H9 (cell line): ENCODE measurements around the gene KTN1. TPM values are rescaled to one million over a fixed set of nuclear protein-coding genes. Genes with fewer than 3 reads are reported as not detected.

Source experiments
- DNase-seq: peaks from one replicate; pipeline ENCODE4 v3.0.0-alpha.2; 2017
- H2AFZ ChIP-seq: one replicate; pipeline ENCODE4 v1.6.1; 2013; ENCODE audit warnings: mild to moderate bottlenecking, low read length, control low read depth, moderate library complexity
- H2AK5ac ChIP-seq: 2 replicates; pipeline ENCODE4 v1.6.1; 2013; ENCODE audit warnings: low read length, control low read depth, mixed read lengths; ENCODE audit not compliant: insufficient read length
- H2BK120ac ChIP-seq: one replicate; pipeline ENCODE4 v1.6.1; 2013; ENCODE audit warnings: low read depth, mild to moderate bottlenecking, low read length, control low read depth, inconsistent platforms; ENCODE audit not compliant: poor library complexity, severe bottlenecking
- H2BK12ac ChIP-seq: 2 replicates; pipeline ENCODE4 v1.6.1; 2013; ENCODE audit warnings: low read length, control low read depth, mixed read lengths, low read depth; ENCODE audit not compliant: insufficient read length
- H2BK15ac ChIP-seq: 2 replicates; pipeline ENCODE4 v1.6.1; 2013; ENCODE audit warnings: low read depth, low read length, control low read depth
- H2BK20ac ChIP-seq: one replicate; pipeline ENCODE4 v1.6.1; 2013; ENCODE audit warnings: low read depth, mild to moderate bottlenecking, low read length, control low read depth, inconsistent platforms; ENCODE audit not compliant: poor library complexity, severe bottlenecking
- H2BK5ac ChIP-seq: 2 replicates; pipeline ENCODE4 v1.6.1; 2013; ENCODE audit warnings: low read length, control low read depth, mixed read lengths; ENCODE audit not compliant: insufficient read length
- H3K14ac ChIP-seq: 2 replicates; pipeline ENCODE4 v1.6.1; 2013; ENCODE audit warnings: low read length, control low read depth; ENCODE audit not compliant: insufficient read depth
- H3K18ac ChIP-seq: 2 replicates; pipeline ENCODE4 v1.6.1; 2013; ENCODE audit warnings: low read depth, mild to moderate bottlenecking, mixed read lengths, low read length, control low read depth; ENCODE audit not compliant: insufficient read length
- H3K23ac ChIP-seq: 2 replicates; pipeline ENCODE4 v1.6.1; 2013; ENCODE audit warnings: low read length, control low read depth, mixed read lengths, low read depth; ENCODE audit not compliant: insufficient read length
- H3K23me2 ChIP-seq: 2 replicates; pipeline ENCODE4 v1.6.1; 2013; ENCODE audit warnings: low read depth, mild to moderate bottlenecking, mixed read lengths, low read length, control low read depth; ENCODE audit not compliant: insufficient read length, poor library complexity, severe bottlenecking
- H3K27ac ChIP-seq: 2 replicates; pipeline ENCODE4 v1.5.1; 2013; ENCODE audit warnings: low read length, control low read depth, mixed read lengths, low read depth; ENCODE audit not compliant: insufficient read length
- H3K27me3 ChIP-seq: 2 replicates; pipeline ENCODE4 v1.6.1; 2013; ENCODE audit warnings: low read length, control low read depth, inconsistent platforms; ENCODE audit not compliant: insufficient read depth
- H3K4ac ChIP-seq: 2 replicates; pipeline ENCODE4 v1.6.1; 2013; ENCODE audit warnings: low read depth, mild to moderate bottlenecking, control low read depth, inconsistent platforms, low read length, moderate library complexity
- H3K4me1 ChIP-seq: 2 replicates; pipeline ENCODE4 v1.6.1; 2013; ENCODE audit warnings: low read length, control low read depth, inconsistent platforms; ENCODE audit not compliant: insufficient read depth
- H3K4me2 ChIP-seq: 2 replicates; pipeline ENCODE4 v1.6.1; 2013; ENCODE audit warnings: low read length, control low read depth, mixed read lengths; ENCODE audit not compliant: insufficient read length, insufficient read depth
- H3K56ac ChIP-seq: 2 replicates; pipeline ENCODE4 v1.6.1; 2013; ENCODE audit warnings: low read depth, mild to moderate bottlenecking, mixed read lengths, low read length, control low read depth; ENCODE audit not compliant: insufficient read length
- H3K79me1 ChIP-seq: 2 replicates; pipeline ENCODE4 v1.6.1; 2013; ENCODE audit warnings: low read depth, mild to moderate bottlenecking, moderate library complexity, low read length, control low read depth, inconsistent platforms; ENCODE audit not compliant: insufficient read depth, poor library complexity, severe bottlenecking
- H3K79me2 ChIP-seq: 2 replicates; pipeline ENCODE4 v1.6.1; 2013; ENCODE audit warnings: low read length, control low read depth, inconsistent platforms; ENCODE audit not compliant: insufficient read depth
- H3K9ac ChIP-seq: 2 replicates; pipeline ENCODE4 v1.6.1; 2013; ENCODE audit warnings: low read length, control low read depth, mixed read lengths; ENCODE audit not compliant: insufficient read length; ENCODE audit errors: extremely low read depth
- H3K9me3 ChIP-seq: one replicate; pipeline ENCODE4 v1.6.1; 2013; ENCODE audit warnings: low read depth, low read length, inconsistent platforms; ENCODE audit not compliant: control insufficient read depth
- H3T11ph ChIP-seq: one replicate; pipeline ENCODE4 v1.6.1; 2013; ENCODE audit warnings: mild to moderate bottlenecking, low read length, control low read depth, inconsistent platforms
- H4K20me1 ChIP-seq: one replicate; pipeline ENCODE4 v1.6.1; 2013; ENCODE audit not compliant: control insufficient read depth, insufficient read length, insufficient read depth
- H4K5ac ChIP-seq: 2 replicates; pipeline ENCODE4 v1.6.1; 2013; ENCODE audit warnings: low read depth, mild to moderate bottlenecking, mixed read lengths, low read length, control low read depth; ENCODE audit not compliant: insufficient read length
- H4K8ac ChIP-seq: replicated peaks from 2 replicates; pipeline ENCODE4 v1.6.1; 2013; ENCODE audit warnings: low read length, control low read depth, mixed read lengths, low read depth; ENCODE audit not compliant: insufficient read length
- H4K91ac ChIP-seq: 2 replicates; pipeline ENCODE4 v1.6.1; 2013; ENCODE audit warnings: low read depth, mild to moderate bottlenecking, moderate library complexity, mixed read lengths, low read length, control low read depth; ENCODE audit not compliant: insufficient read length
- H3K27ac Mint-ChIP-seq, 3 experiments: 2 replicates in 2 of 3; 3 replicates in 1 of 3; pipeline ENCODE4 v1.8.0; 2020 to 2021; ENCODE audit warnings: mixed read lengths in 3 of 3, mild to moderate bottlenecking in 1 of 3, moderate library complexity in 1 of 3
- H3K27me3 Mint-ChIP-seq: 2 replicates; pipeline ENCODE4 v1.8.0; 2021; ENCODE audit warnings: low read depth, mild to moderate bottlenecking, moderate library complexity, mixed read lengths
- H3K36me3 Mint-ChIP-seq, 3 experiments: 2 replicates in 2 of 3; 3 replicates in 1 of 3; pipeline ENCODE4 v1.8.0; 2020 to 2021; ENCODE audit warnings: low read depth in 3 of 3, mixed read lengths in 3 of 3; ENCODE audit not compliant: insufficient read depth in 1 of 3
- H3K4me1 Mint-ChIP-seq, 2 experiments: 2 replicates each; pipeline ENCODE4 v1.8.0; 2020; ENCODE audit warnings: mixed read lengths in 2 of 2
- H3K4me3 Mint-ChIP-seq, 2 experiments: 2 replicates in 1 of 2; 3 replicates in 1 of 2; pipeline ENCODE4 v1.8.0; 2020 to 2021; ENCODE audit warnings: mild to moderate bottlenecking in 2 of 2, mixed read lengths in 2 of 2, moderate library complexity in 1 of 2
- H3K9me3 Mint-ChIP-seq, 2 experiments: 2 replicates in 1 of 2; 3 replicates in 1 of 2; pipeline ENCODE4 v1.8.0; 2020; ENCODE audit warnings: mild to moderate bottlenecking in 2 of 2, mixed read lengths in 2 of 2, moderate library complexity in 1 of 2
- CTCF ChIP-seq: fragments of 200-600 bp; sonication (generic); conservative IDR thresholded peaks from 3 replicates; pipeline ENCODE4 v1.8.0; 2021; ENCODE audit warnings: antibody characterized with exemption, mild to moderate bottlenecking
- WGBS: extraction: QIAGEN DNeasy Blood & Tissue Kit; methylation state at CpG from one replicate; pipeline ENCODE4 v1.1.7; 2013; ENCODE audit warnings: missing lambda C conversion rate, low lambda C conversion rate, mixed read lengths; ENCODE audit not compliant: insufficient read length; ENCODE audit errors: extremely low coverage; 5-methylcytosine and 5-hydroxymethylcytosine counted together
- total RNA-seq: library from RNA; stranded (reverse); gene quantifications from 2 replicates; pipeline ENCODE4 v1.2.1, GENCODE V29; 2021

The KTN1 gene
- total RNA-seq, 1 experiment from 2014 or later, result 128 TPM

- no peak overlapping the region for H2AFZ ChIP-seq
- H3K9me3 ChIP-seq, result no peaks in the 10 kb centered on the region
- H2BK5ac ChIP-seq, result no peak overlapping the region
- no peaks in the 10 kb centered on the region for H3K27me3 ChIP-seq
- no peak overlapping the region for H3K9ac ChIP-seq
- H3K18ac ChIP-seq, result no peak overlapping the region
- no peak for DNase-seq
- H3K4me2 ChIP-seq, result no peak overlapping the region
- no peak overlapping the region for H3K23ac ChIP-seq
- no peak overlapping the region for H3K56ac ChIP-seq
- H3K79me1 ChIP-seq, result no peaks in the 10 kb centered on the region
- no peak overlapping the region for H2BK20ac ChIP-seq
- H3K14ac ChIP-seq, result no peak overlapping the region
- no peak overlapping the region for H3K4ac ChIP-seq
- H3K79me2 ChIP-seq, result no peaks in the 10 kb centered on the region
- no peak overlapping the region for H4K91ac ChIP-seq
- Mint-ChIP-seq H3K27me3 (no peaks in the 10 kb centered on the region), H3K9me3 (peaks cover 0 to 8% of the 10 kb centered on the region in 2 experiments; a peak in 4 of 5 replicates), H3K27ac (peak overlapping the region in 1 of 3 experiments; percentile 89; a peak in 2 of 7 replicates), H3K4me1 (peaks cover 4 to 10% of the 10 kb centered on the region in 2 experiments), H3K4me3 (no peak overlapping the region), H3K36me3 (peaks cover 0 to 4% (median 0%) of the 10 kb centered on the region in 3 experiments; a peak in 3 of 7 replicates)
- H3K27ac ChIP-seq, result no peak overlapping the region
- no peak for TF ChIP-seq CTCF
- H2BK12ac ChIP-seq, result no peak overlapping the region
- H2AK5ac ChIP-seq, result no peak overlapping the region
- H3K4me1 ChIP-seq, result no peaks in the 10 kb centered on the region
- WGBS, result no CpG with 5 or more reads among the region's 3 CpGs
- H4K20me1 ChIP-seq, result no peaks in the 10 kb centered on the region
- no peak overlapping the region for H2BK120ac ChIP-seq
- no peak overlapping the region; the same call in 1 of the 2 replicates for H2BK15ac ChIP-seq
- H3T11ph ChIP-seq, result no peak overlapping the region
- H3K23me2 ChIP-seq, result no peaks in the 10 kb centered on the region
- no peak overlapping the region for H4K8ac ChIP-seq
- no peak overlapping the region for H4K5ac ChIP-seq
Observed at GRCh38 chr14:55711175-55711811, 131.3 kb downstream of the KTN1 start.
